Measurements from ENCODE around the gene SCNM1. TPM values are rescaled to one million over a fixed set of nuclear protein-coding genes. Genes with fewer than 3 reads are reported as not detected.
A peak's percentile ranks its signal among the peaks of the same experiment; 100 is the strongest.

The SCNM1 gene
- total and polyA plus RNA-seq, 2 donors from 2014 or later, result 33.4 to 57.7 TPM

DNA sequence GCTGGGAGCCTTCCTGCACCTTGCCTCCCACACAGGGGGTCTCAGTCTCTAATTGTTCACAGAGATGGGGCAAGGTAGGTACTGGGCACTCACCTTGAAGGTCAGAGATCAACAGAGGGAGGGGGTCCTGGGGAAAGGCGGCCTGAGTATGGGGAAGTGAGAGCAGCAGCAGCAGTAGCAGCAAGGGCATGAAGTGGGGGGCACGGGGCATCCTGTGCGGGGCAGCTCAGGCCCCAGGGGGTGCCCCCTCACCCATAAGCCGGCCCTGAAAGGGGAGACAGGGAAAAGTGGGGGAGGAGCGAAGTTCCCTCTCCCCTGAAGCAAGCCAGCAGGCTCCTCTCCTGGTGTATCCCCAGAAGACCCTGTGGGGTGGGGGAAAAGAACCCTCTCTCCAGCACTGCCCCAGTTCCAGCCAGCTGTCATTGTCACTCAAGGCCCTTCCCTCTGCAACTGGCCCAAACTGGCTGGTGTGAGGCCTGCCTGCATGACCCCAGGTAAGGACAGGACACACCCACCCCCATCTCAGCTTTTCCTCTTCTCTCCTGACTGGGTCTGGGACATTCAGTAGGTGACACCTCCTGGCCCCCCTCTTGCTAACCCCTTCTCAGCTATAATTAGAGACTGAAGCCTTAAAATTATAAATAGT, 23.4 kb upstream of the SCNM1 start:
- no peaks in the 10 kb centered on the region for H3K27me3 ChIP-seq (ENCODE audit: control insufficient read depth, insufficient read depth, low read length)
- DNase-seq (peak in 1 of 5 donors; percentile 43), FAIRE-seq (no peak)
- H3K27ac ChIP-seq (ENCODE audit: low read depth in 2 of 2, low read length in 2 of 2), result no peak overlapping the region
- no peak overlapping the region for H3K4me3 ChIP-seq (ENCODE audit: low read length in 3 of 3)
- no peak for TF ChIP-seq CTCF (IDR thresholded peaks at IDR 0.05; ENCODE audit: borderline replicate concordance, extremely low read depth, insufficient read depth)
- peaks cover 0 to 30% (median 16%) of the 10 kb centered on the region in 3 donors for H3K4me1 ChIP-seq (ENCODE audit: control insufficient read depth in 2 of 3, insufficient read depth in 2 of 3, low read depth in 1 of 3, low read length in 3 of 3)
- intact Hi-C loops (cut with DNase I), result no loop called here
- no peaks in the 10 kb centered on the region for H3K9me3 ChIP-seq (ENCODE audit: control insufficient read depth in 2 of 3, insufficient read depth in 1 of 3, low read length in 3 of 3)
- peaks cover 0 to 2% (median 0%) of the 10 kb centered on the region in 3 donors for H3K36me3 ChIP-seq (ENCODE audit: control insufficient read depth in 2 of 3, insufficient read depth in 3 of 3, low read length in 3 of 3)
- no peak overlapping the region for H3K9ac ChIP-seq (ENCODE audit: low read length in 3 of 3)

DNA sequence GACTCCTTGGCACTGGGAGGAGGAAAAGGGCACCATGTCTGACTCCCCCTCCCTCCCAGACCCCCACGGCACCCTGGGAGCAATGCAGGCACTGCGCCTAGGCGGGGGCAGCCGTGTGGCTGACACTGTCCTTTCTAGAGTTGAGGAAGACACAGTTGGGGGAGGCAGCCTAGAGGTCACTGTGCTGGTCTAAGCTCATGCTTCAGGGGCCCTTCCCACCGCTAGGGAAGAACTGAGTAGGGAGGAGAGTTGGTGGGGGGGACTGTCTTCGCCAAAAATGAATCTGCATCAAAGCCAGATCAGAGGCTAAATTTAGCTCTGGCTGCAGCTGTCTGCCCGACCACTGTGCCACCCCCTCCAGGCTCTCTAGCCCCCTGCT, 22.9 kb upstream of the SCNM1 start:
- FAIRE-seq, result no peak
- no peak for DNase-seq
- H3K27me3 ChIP-seq (ENCODE audit: control insufficient read depth, insufficient read depth, low read length), result no peaks in the 10 kb centered on the region

GRCh38 chr1:151143986-151144385, 22.0 kb upstream of the SCNM1 start:
- DNase-seq, result peak in 2 of 5 donors; percentile 43 to 44
- Histone ChIP-seq H3K36me3 (ENCODE audit: control insufficient read depth in 2 of 3, insufficient read depth in 3 of 3, low read length in 3 of 3) (peaks cover 0 to 2% (median 0%) of the 10 kb centered on the region in 3 donors), H3K9me3 (ENCODE audit: control insufficient read depth in 2 of 3, insufficient read depth in 1 of 3, low read length in 3 of 3) (no peaks in the 10 kb centered on the region), H3K4me3 (ENCODE audit: low read length in 3 of 3) (no peak overlapping the region), H3K4me1 (ENCODE audit: control insufficient read depth in 2 of 3, insufficient read depth in 2 of 3, low read depth in 1 of 3, low read length in 3 of 3) (peaks cover 0 to 33% (median 16%) of the 10 kb centered on the region in 3 donors), H3K27ac (ENCODE audit: low read depth in 2 of 2, low read length in 2 of 2) (no peak overlapping the region), H3K27me3 (ENCODE audit: control insufficient read depth, insufficient read depth, low read length) (no peaks in the 10 kb centered on the region), H3K9ac (ENCODE audit: low read length in 3 of 3) (no peak overlapping the region)
- intact Hi-C loops (cut with DNase I), result no loop called here
- TF ChIP-seq CTCF (IDR thresholded peaks at IDR 0.05; ENCODE audit: borderline replicate concordance, extremely low read depth, insufficient read depth), result no peak
- no peak for FAIRE-seq

More for the DNA sequence above, 22.9 kb upstream of the SCNM1 start:
- H3K4me3 ChIP-seq (ENCODE audit: low read length in 3 of 3), result no peak overlapping the region
- H3K9me3 ChIP-seq (ENCODE audit: control insufficient read depth in 2 of 3, insufficient read depth in 1 of 3, low read length in 3 of 3), result no peaks in the 10 kb centered on the region
- H3K4me1 ChIP-seq (ENCODE audit: control insufficient read depth in 2 of 3, insufficient read depth in 2 of 3, low read depth in 1 of 3, low read length in 3 of 3), result peaks cover 0 to 32% (median 16%) of the 10 kb centered on the region in 3 donors
- TF ChIP-seq CTCF (IDR thresholded peaks at IDR 0.05; ENCODE audit: borderline replicate concordance, extremely low read depth, insufficient read depth), result no peak
- peaks cover 0 to 2% (median 0%) of the 10 kb centered on the region in 3 donors for H3K36me3 ChIP-seq (ENCODE audit: control insufficient read depth in 2 of 3, insufficient read depth in 3 of 3, low read length in 3 of 3)
- intact Hi-C loops (cut with DNase I), result no loop called here
- H3K9ac ChIP-seq (ENCODE audit: low read length in 3 of 3), result no peak overlapping the region
- H3K27ac ChIP-seq (ENCODE audit: low read depth in 2 of 2, low read length in 2 of 2), result no peak overlapping the region
